ENCODE data around the gene TRIO. TPM values are rescaled to one million over a fixed set of nuclear protein-coding genes. Genes with fewer than 3 reads are reported as not detected.

TRIO gene
- total and polyA plus RNA-seq, 2 of the 8 experiments (the other 6 are each of a cell fraction or from before 2014, with no cell fraction given): 35.1 to 69.1 TPM

GRCh38 chr5:14380712-14381111 lies 237.6 kb downstream of the TRIO start:
- Histone ChIP-seq H2BK15ac (ENCODE audit: low read length) (no peak overlapping the region), H2BK12ac (ENCODE audit: low read depth, low read length) (no peak overlapping the region), H2AFZ (ENCODE audit: low read length) (no peak overlapping the region), H3K14ac (ENCODE audit: insufficient read length) (no peak overlapping the region), H2AK5ac (ENCODE audit: low read depth, low read length) (no peak overlapping the region), H3K4me2 (ENCODE audit: insufficient read depth in 1 of 2, low read depth in 2 of 2, low read length in 2 of 2) (0 out of 4 replicates have a peak overlapping the region, but pooled peaks of 1 of the 2 experiments have one; percentile 46), H3K27me3 (replicated peaks in 1 of 4; ENCODE audit: control insufficient read depth in 3 of 4, extremely low read depth in 1 of 4, insufficient read depth in 3 of 4, low read length in 3 of 4) (no peaks in the 10 kb centered on the region), H3K4me1 (replicated peaks in 1 of 4; ENCODE audit: control insufficient read depth in 3 of 4, insufficient read depth in 4 of 4, low read length in 3 of 4) (peaks cover 0 to 7% (median 1%) of the 10 kb centered on the region in 4 experiments; a peak in 3 of 7 replicates), H3K23ac (ENCODE audit: insufficient read length) (no peak overlapping the region), H3K79me1 (ENCODE audit: low read depth, low read length) (no peaks in the 10 kb centered on the region), H2BK20ac (ENCODE audit: low read length) (no peak overlapping the region), H3K4me3 (ENCODE audit: extremely low read depth in 1 of 4, insufficient read depth in 2 of 4, low read depth in 3 of 4, low read length in 4 of 4) (no peak overlapping the region), H3K23me2 (ENCODE audit: low read depth, low read length) (no peaks in the 10 kb centered on the region; the same call in 1 of the 2 replicates), H3K18ac (ENCODE audit: extremely low read depth, low read length) (no peak overlapping the region), H4K20me1 (replicated peaks in 1 of 2; ENCODE audit: control insufficient read depth in 1 of 2, insufficient read depth in 2 of 2, low read length in 2 of 2) (no peaks in the 10 kb centered on the region), H4K8ac (ENCODE audit: extremely low read depth, insufficient read depth, low read length) (no peak overlapping the region), H3K27ac (ENCODE audit: low read depth, low read length) (no peak overlapping the region), H2BK120ac (replicated peaks; ENCODE audit: low read depth, low read length) (no peak overlapping the region), H3K79me2 (ENCODE audit: control insufficient read depth in 1 of 2, insufficient read depth in 2 of 2, low read length in 2 of 2) (no peaks in the 10 kb centered on the region), H2BK5ac (ENCODE audit: low read depth, low read length) (no peak overlapping the region), H4K5ac (ENCODE audit: insufficient read length, low read depth, low read length) (no peak overlapping the region), H4K91ac (replicated peaks; ENCODE audit: insufficient read length, low read length) (no peak overlapping the region), H3K9me3 (ENCODE audit: insufficient read depth in 2 of 2, low read depth in 1 of 2, low read length in 1 of 2) (no peaks in the 10 kb centered on the region), H3K56ac (replicated peaks; ENCODE audit: insufficient read length, low read depth, low read length) (no peak overlapping the region), H3K36me3 (ENCODE audit: control insufficient read depth in 2 of 4, insufficient read depth in 4 of 4, low read length in 3 of 4) (peaks cover 6 to 39% (median 20%) of the 10 kb centered on the region in 4 experiments; a peak in 7 of 8 replicates), H3K4ac (replicated peaks; ENCODE audit: insufficient read length, low read depth, low read length) (no peak overlapping the region), H3K9ac (replicated peaks in 1 of 4; ENCODE audit: extremely low read depth in 1 of 4, low read depth in 3 of 4, low read length in 3 of 4) (no peak overlapping the region)
- FAIRE-seq (no peak), DNase-seq (ENCODE audit: low read depth in 1 of 2, low spot score in 2 of 2) (no peak)
- ChIA-PET CTCF (ENCODE audit: partially characterized antibody) (no interaction called here), POLR2A (ENCODE audit: partially characterized antibody) (no interaction called here)
- 91% methylated on average over 4 of the region's 4 CpGs; no CpG with 5 or more reads in 1 of the 2 experiments for WGBS, 2 experiments (ENCODE audit: extremely low coverage in 1 of 2, insufficient coverage in 1 of 2, insufficient read length in 1 of 2, insufficient replicate concordance in 2 of 2, low coverage in 1 of 2, low lambda C conversion rate in 2 of 2, missing lambda C conversion rate in 1 of 2)
- TF ChIP-seq BCL11A (IDR thresholded peaks at IDR 0.05; ENCODE audit: low read depth in 2 of 2, low read length in 2 of 2) (no peak), SP4 (IDR thresholded peaks at IDR 0.05; ENCODE audit: low read length) (no peak), POU5F1 (IDR thresholded peaks at IDR 0.05; ENCODE audit: low read depth, low read length) (no peak), CTBP2 (IDR thresholded peaks at IDR 0.05; ENCODE audit: borderline replicate concordance, insufficient read depth, insufficient read length, low read length) (no peak), CEBPB (IDR thresholded peaks at IDR 0.05; ENCODE audit: low read depth, low read length) (peak; percentile 35; the same call in 1 of the 2 replicates), TEAD4 (IDR thresholded peaks at IDR 0.05; ENCODE audit: low read depth, low read length) (0 out of 2 replicates have a peak, but pooled peaks have one; percentile 25), SIN3A (conservative IDR thresholded peaks at IDR 0.05 in 1 of 2, IDR thresholded peaks at IDR 0.05 in 1 of 2; ENCODE audit: low read depth in 1 of 2, low read length in 2 of 2) (no peak), CBX8 (IDR thresholded peaks at IDR 0.05; ENCODE audit: borderline replicate concordance, low read depth, low read length) (no peak), MAFK (IDR thresholded peaks at IDR 0.05; ENCODE audit: low read depth, low read length) (no peak), RFX5 (IDR thresholded peaks at IDR 0.05; ENCODE audit: borderline replicate concordance, low read depth, low read length) (no peak), EGR1 (IDR thresholded peaks at IDR 0.05; ENCODE audit: borderline replicate concordance, low read depth, low read length) (no peak)
- TF ChIP-seq, protein P1, sequence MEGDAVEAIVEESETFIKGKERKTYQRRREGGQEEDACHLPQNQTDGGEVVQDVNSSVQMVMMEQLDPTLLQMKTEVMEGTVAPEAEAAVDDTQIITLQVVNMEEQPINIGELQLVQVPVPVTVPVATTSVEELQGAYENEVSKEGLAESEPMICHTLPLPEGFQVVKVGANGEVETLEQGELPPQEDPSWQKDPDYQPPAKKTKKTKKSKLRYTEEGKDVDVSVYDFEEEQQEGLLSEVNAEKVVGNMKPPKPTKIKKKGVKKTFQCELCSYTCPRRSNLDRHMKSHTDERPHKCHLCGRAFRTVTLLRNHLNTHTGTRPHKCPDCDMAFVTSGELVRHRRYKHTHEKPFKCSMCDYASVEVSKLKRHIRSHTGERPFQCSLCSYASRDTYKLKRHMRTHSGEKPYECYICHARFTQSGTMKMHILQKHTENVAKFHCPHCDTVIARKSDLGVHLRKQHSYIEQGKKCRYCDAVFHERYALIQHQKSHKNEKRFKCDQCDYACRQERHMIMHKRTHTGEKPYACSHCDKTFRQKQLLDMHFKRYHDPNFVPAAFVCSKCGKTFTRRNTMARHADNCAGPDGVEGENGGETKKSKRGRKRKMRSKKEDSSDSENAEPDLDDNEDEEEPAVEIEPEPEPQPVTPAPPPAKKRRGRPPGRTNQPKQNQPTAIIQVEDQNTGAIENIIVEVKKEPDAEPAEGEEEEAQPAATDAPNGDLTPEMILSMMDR (IDR thresholded peaks at IDR 0.05; ENCODE audit: control extremely low read depth in 1 of 3, insufficient read depth in 1 of 3, low read depth in 1 of 3, low read length in 3 of 3): no peak
